ENCODE data around the gene MGAT4A. TPM values are rescaled to one million over a fixed set of nuclear protein-coding genes. Genes with fewer than 3 reads are reported as not detected.

Gene MGAT4A
- total RNA-seq, 1 donor from 2014 or later = 3.2 TPM

GRCh38 chr2:98776136-98776535 lies 45.2 kb upstream of the MGAT4A start:
- Histone ChIP-seq H3K36me3 (ENCODE audit: control insufficient read depth, insufficient read depth, low read length) (no peaks in the 10 kb centered on the region), H3K27me3 (ENCODE audit: control insufficient read depth, insufficient read depth, low read length) (peaks cover 3% of the 10 kb centered on the region), H3K4me3 (ENCODE audit: low read depth, low read length) (no peak overlapping the region)
- DNase-seq (ENCODE audit: low read depth) = no peak
- no peak for TF ChIP-seq CTCF (IDR thresholded peaks at IDR 0.05; ENCODE audit: insufficient read depth, low read length, poor library complexity, severe bottlenecking)

DNA sequence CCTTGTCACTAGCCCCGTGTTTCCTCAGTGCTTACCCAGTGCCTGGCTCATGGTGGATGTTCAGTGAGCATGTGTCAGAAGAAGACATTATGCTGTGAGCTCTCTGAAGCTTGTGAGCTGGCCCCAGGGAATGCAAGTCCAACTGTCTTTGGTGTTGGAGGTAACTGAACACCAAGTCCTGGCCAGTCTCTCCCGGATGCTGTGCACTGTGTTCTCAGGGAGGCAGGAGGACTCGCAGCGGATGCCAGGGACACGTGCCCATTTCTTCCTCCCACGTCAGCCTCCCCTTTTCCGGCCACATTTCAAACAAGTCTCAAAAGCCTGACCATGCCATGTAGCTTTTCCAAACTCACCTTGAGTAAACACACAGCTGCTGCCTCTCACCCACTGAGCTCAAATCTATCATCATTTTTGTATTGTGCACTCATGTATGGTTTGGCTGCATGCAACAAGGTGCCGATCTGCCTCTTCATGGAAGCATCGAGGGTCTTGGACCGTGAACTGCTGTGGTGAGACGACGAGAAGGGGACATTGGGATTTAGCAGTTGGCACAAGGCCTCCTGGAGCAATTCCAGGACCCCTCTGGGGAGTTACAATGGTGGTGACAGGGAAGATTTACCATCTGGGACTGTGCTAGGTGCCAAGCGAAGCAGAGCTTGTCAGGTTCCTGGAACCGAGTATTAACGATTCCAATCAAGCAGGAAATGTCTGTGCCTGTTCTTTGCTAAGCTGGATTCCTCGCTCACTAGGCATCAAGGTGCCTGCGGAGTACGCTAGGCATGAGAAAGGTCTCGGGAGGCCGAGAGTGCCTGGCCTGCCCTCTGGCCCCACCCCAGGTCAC lies 44.4 kb upstream of the MGAT4A start:
- no peak for DNase-seq (ENCODE audit: low read depth)
- Histone ChIP-seq H3K4me3 (ENCODE audit: low read depth, low read length) (no peak overlapping the region), H3K36me3 (ENCODE audit: control insufficient read depth, insufficient read depth, low read length) (no peaks in the 10 kb centered on the region), H3K27me3 (ENCODE audit: control insufficient read depth, insufficient read depth, low read length) (peaks cover 3% of the 10 kb centered on the region)
- no peak for TF ChIP-seq CTCF (IDR thresholded peaks at IDR 0.05; ENCODE audit: insufficient read depth, low read length, poor library complexity, severe bottlenecking)

- H3K36me3 ChIP-seq (ENCODE audit: control insufficient read depth, insufficient read depth, low read length) = no peaks in the 10 kb centered on the region
- H3K27me3 ChIP-seq (ENCODE audit: control insufficient read depth, insufficient read depth, low read length) = peaks cover 3% of the 10 kb centered on the region
- no peak for TF ChIP-seq CTCF (IDR thresholded peaks at IDR 0.05; ENCODE audit: insufficient read depth, low read length, poor library complexity, severe bottlenecking)
- no peak overlapping the region for H3K4me3 ChIP-seq (ENCODE audit: low read depth, low read length)
- no peak for DNase-seq (ENCODE audit: low read depth)
Measured at GRCh38 chr2:98773907-98774306, 43.0 kb upstream of the MGAT4A start.

GRCh38 chr2:98773169-98773568 lies 42.2 kb upstream of the MGAT4A start:
- DNase-seq (ENCODE audit: low read depth) = no peak
- Histone ChIP-seq H3K36me3 (ENCODE audit: control insufficient read depth, insufficient read depth, low read length) (no peaks in the 10 kb centered on the region), H3K27me3 (ENCODE audit: control insufficient read depth, insufficient read depth, low read length) (peaks cover 3% of the 10 kb centered on the region), H3K4me3 (ENCODE audit: low read depth, low read length) (no peak overlapping the region)
- TF ChIP-seq CTCF (IDR thresholded peaks at IDR 0.05; ENCODE audit: insufficient read depth, low read length, poor library complexity, severe bottlenecking) = no peak

GRCh38 chr2:98772536-98772935 lies 41.6 kb upstream of the MGAT4A start:
- no peak for DNase-seq (ENCODE audit: low read depth)
- no peak for TF ChIP-seq CTCF (IDR thresholded peaks at IDR 0.05; ENCODE audit: insufficient read depth, low read length, poor library complexity, severe bottlenecking)
- Histone ChIP-seq H3K27me3 (ENCODE audit: control insufficient read depth, insufficient read depth, low read length) (peaks cover 3% of the 10 kb centered on the region), H3K36me3 (ENCODE audit: control insufficient read depth, insufficient read depth, low read length) (no peaks in the 10 kb centered on the region), H3K4me3 (ENCODE audit: low read depth, low read length) (no peak overlapping the region)
